ENCODE measurements around the gene SPN. TPM values are rescaled to one million over a fixed set of nuclear protein-coding genes. Genes with fewer than 3 reads are reported as not detected.
A peak's percentile ranks its signal among the peaks of the same experiment; 100 is the strongest.
"Not testable (repeated sequence)": the region's sequence is repeated elsewhere in the genome, so short reads cannot be mapped to it uniquely, and the experiment has no call there.

The SPN gene, protein sequence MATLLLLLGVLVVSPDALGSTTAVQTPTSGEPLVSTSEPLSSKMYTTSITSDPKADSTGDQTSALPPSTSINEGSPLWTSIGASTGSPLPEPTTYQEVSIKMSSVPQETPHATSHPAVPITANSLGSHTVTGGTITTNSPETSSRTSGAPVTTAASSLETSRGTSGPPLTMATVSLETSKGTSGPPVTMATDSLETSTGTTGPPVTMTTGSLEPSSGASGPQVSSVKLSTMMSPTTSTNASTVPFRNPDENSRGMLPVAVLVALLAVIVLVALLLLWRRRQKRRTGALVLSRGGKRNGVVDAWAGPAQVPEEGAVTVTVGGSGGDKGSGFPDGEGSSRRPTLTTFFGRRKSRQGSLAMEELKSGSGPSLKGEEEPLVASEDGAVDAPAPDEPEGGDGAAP
- 1 to 10 TPM; 1.4 to 3.7 TPM for total RNA-seq
- long read RNA-seq, partial matches to known transcripts, result 0 of 1 reads
- long read RNA-seq, other reads (novel, unspliced or antisense), result 0 of 1 reads

DNA sequence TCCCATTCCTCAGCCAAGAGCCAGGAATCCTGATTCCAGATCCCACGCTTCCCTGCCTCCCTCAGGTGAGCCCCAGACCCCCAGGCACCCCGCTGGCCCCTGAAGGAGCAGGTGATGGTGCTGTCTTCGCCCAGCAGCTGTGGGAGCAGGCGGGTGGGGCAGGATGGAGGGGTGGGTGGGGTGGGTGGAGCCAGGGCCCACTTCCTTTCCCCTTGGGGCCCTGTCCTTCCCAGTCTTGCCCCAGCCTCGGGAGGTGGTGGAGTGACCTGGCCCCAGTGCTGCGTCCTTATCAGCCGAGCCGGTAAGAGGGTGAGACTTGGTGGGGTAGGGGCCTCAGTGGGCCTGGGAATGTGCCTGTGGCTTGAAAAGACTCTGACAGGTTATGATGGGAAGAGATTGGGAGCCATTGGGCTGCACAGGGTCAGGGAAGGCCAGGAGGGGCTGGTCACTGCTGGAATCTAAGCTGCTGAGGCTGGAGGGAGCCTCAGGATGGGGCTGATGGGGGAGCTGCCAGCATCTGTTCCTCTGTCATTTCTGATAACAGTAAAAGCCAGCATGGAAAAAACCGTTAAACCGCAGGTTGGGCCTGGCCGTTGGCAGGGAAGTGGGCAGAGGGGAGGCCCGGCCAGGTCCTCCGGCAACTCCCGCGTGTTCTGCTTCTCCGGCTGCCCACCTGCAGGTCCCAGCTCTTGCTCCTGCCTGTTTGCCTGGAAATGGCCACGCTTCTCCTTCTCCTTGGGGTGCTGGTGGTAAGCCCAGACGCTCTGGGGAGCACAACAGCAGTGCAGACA is at the start of gene SPN:
TSS of gene SPN (plus strand) at position 232 of the 791 bp plus-strand sequence. CDS start at position 714, 482 bp downstream.
- intact Hi-C loops (cut with DNase I), result no loop called here
- no peak for DNase-seq
- ATAC-seq, result peak in 1 of 2 donors; percentile 34

DNA sequence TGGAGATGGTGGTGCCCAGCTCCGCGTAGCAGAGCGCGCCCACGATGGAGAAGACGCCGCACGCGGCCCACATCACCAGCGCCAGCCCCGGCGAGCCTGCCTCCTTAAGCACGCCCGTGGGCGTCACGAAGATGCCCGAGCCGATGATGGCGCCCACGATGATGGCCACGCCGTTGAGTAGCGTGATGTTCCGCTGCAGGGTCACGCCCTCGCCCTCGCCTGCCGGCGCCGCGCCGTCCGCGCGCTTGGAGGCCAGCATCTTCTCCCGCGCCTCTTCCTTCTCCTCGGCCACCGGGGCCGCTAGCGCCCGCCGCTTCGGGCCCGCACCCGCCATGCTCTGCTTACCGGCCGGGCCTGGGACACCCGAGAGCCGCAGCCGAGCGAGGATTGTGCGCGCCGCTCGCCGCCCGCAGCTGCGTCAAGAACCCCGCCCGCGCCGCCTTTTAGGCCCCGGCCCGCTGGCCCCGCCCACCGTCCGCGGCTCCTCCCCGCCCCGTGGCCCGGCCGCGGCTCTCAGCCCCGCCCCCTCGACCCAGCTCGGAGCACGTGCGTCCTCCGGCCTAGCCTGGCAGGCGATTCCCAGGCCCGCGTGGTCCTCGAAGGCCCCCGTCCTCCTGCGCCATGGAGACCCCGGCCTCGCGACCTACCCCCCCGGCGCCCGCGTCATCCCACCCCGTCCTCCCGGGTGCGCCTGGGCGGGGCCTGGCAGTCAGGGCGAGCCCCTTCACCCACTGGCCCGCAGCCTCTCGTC is 49.6 kb upstream of the SPN start:
- peak; percentile 87 to 89 for ATAC-seq
- peak; percentile 89 for DNase-seq
- intact Hi-C loops (cut with DNase I), result not testable (repeated sequence)

DNA sequence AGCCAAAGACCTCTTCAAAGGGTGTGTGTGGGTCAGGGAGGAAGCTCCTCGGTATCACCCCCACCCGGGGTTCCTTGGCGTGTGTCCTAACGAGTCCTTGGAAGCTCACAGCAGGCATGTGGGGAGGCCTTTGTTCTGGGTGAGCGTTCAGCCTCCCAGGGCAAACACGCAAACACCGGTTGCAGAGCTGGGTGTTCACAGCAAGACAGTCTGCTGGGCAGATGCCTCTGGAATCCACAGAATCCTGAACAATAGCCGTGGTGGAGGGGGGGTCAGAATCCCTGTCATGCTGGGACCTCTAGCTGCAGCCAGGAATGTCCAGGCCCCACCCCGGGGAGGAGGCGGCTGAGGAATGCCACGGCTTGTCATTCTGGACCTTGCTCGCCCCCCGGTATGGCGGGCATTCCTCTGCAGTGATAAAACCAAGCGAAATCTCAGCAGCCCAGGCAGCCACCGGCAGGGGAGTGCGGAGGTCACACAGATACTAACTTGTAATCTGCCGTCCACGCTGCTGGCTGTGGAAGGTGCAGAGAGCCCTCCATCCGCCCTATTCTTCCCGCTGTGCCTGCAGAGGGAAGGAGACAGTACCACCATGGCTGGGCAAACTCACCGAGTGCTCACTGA is 48.2 kb upstream of the SPN start:
- DNase-seq; intact Hi-C loops (cut with DNase I): not testable (repeated sequence)
- peak in 1 of 2 donors; percentile 1 for ATAC-seq

DNA sequence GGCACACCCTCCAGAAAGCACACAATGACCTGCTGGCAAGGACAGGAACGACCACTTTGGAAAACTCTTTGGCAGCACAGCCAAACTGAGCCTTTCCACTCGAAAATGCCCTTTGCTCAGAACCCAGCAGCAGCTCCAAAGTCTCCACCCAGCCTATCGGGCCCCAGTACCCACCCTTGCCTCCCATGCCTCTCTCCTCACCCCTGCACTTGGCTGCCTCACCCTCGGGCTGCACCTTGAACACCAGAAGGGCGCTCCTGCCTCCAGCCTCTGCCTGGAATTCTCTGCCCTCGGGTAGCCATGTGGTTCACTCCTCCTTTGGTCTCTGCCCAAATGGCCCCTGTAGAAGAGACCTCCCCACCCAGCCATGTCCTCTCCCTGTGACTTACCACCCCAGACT is 46.9 kb upstream of the SPN start:
- ATAC-seq; DNase-seq; intact Hi-C loops (cut with DNase I): not testable (repeated sequence)

DNA sequence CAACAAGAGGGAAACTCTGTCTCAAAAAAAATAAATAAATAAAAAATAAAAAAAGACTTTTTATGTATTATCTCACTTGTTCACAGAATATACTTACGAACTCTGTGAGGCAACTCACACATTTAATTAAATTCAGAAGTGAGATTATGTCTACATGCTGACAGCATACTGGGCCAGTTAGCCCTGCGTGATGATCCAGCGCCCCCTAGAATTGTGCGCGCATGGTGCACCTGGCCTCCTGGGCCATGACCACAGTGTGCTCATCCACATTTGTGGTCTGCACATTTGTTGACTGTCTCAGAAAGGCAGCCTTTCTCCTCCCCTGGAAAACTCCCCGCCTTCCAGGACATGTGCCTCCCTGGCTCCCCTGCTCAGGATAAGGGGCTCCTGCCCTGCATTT is 42.5 kb upstream of the SPN start:
- intact Hi-C loops (cut with DNase I); ATAC-seq; DNase-seq: not testable (repeated sequence)

DNA sequence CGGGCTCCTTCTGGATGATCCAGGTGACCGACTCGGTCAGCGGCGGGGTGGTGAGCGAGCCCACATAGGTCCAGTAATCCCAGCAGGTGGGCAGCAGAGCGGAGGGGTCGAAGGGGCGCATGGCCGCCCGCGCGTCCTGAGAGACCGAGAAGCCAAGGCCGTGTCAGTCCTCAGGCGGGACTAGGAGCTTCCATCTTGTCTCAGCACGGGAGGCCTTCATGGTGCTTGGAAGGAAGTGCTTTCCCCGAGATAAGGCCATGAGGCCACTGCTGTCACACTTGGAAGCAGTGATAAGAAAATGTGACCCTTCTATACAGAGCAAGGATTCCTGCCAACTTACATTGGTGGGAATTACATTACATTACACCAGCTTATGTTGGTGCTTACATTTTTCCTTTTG is 40.3 kb upstream of the SPN start:
- intact Hi-C loops (cut with DNase I); ATAC-seq; DNase-seq: not testable (repeated sequence)

DNA sequence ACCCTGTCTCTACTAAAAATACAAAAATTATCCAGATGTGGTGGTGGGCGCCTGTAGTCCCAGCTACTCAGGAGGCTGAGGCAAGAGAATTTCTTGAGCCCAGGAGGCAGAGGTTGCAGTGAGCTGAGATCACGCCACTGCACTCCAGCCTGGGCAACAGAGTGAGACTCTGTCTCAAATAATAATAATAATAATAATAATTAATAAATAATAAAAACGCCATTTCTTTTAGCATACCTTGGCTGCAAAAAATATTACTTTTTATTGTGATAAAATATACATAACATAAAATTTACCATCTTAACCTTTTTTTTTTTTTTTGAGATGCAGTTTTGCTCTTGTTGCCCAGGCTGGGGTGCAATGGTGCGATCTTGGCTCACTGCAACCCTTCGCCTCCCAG is 39.8 kb upstream of the SPN start:
- intact Hi-C loops (cut with DNase I); ATAC-seq; DNase-seq: not testable (repeated sequence)

DNA sequence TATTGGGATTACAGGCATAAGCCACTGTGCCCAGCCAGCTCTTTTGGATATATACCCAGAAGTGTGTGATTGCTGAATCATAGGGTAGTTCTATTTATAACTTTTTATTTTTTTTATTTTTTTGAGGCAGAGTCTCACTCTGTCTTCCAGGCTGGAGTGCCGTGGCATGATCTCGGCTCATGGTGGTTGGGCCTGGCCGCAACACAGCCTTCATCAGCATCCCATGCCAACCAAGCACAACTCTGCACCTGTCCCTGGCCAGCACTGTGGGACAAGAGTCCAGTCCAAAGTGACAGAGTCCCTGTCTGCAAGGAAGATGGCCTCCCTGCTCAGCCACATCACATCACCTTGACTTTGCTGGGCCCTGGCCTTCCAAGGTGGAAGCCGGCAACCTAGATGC is 37.9 kb upstream of the SPN start:
- ATAC-seq, result peak; percentile 74 to 76
- DNase-seq; intact Hi-C loops (cut with DNase I): not testable (repeated sequence)

DNA sequence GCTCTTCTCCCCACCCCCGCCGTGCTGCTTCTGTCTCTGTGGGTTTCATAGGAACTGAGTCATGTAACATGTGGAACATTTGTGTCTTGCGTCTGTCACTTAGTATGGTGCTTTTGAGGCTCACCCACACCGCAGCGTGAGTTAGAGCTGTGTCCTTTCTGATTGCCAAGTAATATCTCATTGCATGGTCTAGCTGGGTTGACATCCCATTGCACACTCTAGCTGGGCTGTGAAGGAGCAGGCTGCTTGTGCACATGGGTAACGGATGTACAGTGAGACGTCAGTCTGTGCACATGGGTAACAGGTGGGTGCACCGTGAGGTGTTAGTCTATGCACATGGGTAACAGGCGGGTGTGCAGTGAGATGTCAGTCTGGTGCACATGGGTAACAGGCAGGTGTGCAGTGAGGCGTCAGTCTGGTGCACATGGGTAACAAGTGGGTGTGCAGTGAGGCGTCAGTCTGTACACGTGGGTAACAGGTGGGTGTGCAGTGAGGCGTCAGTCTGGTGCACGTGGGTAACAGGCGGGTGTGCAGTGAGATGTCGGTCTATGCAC is 36.2 kb upstream of the SPN start:
- DNase-seq; intact Hi-C loops (cut with DNase I): not testable (repeated sequence)
- ATAC-seq, result peak; percentile 29 to 64

DNA sequence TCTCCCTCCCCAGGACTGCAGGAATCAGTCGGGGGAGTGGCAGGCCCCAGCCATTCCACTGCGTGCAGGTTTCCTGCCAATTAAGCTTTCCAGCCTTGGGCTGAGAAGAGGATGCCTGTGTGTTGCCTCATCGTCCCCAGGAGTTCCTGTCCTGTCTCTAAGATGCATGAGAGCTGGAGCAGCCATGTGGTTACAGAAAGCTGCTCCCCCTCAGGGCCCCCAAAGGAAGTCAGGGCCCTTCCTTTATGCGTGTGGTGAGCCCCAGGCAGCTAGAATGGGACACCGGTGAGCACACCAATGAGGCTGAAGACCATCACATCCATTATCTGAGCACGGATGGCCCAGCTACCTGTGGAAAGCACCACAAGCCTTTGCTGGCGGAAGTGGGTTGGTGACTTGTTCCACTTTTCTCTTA is 35.4 kb upstream of the SPN start:
- intact Hi-C loops (cut with DNase I); DNase-seq; ATAC-seq: not testable (repeated sequence)

DNA sequence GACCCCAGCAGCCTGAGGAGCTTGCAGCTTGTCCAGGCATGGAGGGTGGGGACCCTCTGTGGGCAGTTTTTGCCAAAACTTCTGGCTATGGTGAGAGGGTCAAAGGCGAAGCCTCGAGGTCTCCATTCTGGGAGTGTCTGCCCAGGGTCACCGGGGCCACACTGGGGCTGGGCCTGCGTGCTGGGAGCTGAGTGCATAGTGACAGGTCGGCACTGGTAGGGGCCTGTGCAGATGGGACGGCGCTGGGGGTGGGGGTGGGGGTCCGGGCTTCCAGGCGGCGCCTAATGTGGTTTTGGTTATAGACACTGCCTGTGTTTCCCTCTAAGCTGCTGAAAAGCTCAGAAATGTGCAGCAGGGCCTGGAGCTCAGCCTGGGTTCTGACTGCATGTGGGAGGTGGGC is 34.3 kb upstream of the SPN start:
- ATAC-seq; intact Hi-C loops (cut with DNase I); DNase-seq: not testable (repeated sequence)

DNA sequence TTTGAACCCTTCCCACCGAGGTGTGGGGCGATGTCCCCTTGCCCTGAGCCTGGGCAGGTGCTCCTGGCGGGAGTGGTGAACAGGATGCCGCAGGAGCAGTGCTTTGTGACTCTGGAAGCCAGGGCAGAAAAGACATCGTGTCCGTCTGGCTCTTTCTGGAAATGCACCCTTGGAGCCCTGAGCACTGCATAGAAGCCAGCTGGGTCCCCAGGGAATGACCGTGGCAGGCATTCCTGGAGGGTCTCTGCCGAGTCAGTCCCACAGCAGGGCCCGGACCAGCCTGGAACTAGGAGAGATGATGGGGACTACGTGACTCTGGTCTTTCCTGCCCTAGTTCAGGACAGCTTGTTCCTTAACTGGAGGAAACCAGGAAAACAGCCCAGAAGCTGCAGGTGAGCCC is 33.7 kb upstream of the SPN start:
- intact Hi-C loops (cut with DNase I); DNase-seq; ATAC-seq: not testable (repeated sequence)

DNA sequence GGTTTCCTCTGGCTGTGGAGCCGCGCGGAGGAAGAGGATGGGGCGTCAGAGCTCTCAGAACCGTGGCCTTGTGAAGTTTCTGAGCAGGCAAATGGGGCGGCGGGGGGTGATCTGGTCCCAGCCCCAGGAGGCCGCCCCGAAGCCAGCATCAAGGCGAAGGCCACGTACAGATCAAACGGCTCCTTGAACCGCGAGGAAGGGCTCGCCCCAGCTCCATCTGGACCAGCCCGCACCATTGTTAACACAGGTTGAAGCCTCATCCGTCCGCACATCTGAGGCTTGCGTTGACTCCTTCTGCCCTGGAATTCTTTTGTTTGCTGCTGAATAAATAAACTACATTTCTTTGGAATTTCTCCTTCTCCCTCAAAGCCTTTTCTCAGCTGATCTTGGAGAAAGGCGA is 31.4 kb upstream of the SPN start:
- ATAC-seq; DNase-seq; intact Hi-C loops (cut with DNase I): not testable (repeated sequence)

DNA sequence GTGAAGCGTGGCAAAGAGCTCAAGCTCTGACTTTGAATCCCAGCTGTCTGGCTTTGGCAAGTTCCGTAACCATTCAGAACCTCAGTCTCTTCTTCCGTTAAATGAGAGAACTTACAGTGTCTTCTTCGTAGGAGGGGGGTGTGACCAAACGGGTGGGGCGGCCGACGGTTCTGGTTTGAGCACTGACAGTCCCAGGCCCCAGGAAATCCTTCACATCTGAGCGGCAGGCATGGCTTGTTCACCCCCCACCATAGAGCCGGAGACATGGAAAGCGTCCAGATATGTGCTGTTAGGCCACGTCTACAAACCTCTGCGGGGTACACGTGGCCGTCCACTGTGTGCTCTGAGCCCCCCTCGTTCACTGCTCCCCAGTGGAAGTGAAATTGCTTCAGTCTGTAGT is 27.1 kb upstream of the SPN start:
- intact Hi-C loops (cut with DNase I); DNase-seq; ATAC-seq: not testable (repeated sequence)

DNA sequence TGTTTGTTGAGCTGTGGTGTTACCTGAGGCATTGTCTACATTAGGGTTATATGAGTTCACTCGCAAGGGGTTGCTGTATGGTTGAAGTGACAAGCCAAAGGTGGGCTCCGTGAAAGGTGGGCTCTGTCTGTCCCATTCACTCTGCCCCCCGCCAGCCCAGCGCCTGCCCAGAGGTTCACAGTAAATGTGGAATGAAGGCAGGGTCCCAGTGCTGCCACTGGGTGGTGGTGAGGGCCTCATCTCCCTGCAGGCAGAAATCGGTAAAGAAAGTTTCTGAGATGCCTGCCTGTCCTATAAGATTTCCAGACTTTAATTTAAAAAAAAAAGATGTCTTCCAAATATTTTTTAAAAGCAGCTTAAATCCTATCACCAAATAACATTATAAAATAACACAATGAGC is 26.7 kb upstream of the SPN start:
- DNase-seq; intact Hi-C loops (cut with DNase I); ATAC-seq: not testable (repeated sequence)

DNA sequence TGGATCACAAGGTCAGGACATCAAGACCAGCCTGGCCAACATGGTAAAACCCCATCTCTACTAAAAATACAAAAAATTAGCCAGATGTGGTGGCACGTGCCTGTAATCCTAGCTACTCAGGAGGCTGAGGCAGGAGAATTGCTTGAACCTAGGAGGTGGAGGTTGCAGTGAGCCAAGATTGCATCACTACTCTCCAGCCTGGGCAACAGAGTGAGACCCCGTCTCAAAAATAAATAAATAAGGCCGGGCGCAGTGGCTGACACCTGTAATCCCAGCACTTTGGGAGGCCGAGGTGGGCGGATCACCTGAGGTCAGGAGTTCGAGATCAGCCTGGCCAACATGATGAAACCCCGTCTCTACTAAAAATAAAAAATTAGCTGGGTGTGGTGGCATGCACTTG is 24.3 kb upstream of the SPN start:
- ATAC-seq; intact Hi-C loops (cut with DNase I); DNase-seq: not testable (repeated sequence)

DNA sequence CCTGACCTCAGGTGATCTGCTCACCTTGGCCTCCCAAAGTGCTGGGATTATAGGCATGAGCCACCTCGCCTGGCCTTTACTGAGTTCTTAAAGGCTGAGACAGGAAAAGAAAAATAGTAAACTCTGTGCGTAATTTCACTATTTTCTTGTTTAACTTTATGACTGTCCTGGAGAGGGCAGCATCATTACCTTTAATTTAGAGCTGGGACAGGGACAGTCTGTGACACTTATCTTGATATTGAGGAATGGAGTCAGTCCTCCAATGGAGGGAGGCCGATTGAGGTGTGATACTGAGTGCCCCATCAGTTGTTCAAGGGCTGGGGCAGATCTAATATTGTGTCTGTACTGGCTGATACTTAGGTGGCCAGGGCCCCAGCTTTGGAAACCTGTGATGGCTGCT is 21.5 kb upstream of the SPN start:
- intact Hi-C loops (cut with DNase I), result no loop called here
- ATAC-seq, result no peak
- no peak for DNase-seq

DNA sequence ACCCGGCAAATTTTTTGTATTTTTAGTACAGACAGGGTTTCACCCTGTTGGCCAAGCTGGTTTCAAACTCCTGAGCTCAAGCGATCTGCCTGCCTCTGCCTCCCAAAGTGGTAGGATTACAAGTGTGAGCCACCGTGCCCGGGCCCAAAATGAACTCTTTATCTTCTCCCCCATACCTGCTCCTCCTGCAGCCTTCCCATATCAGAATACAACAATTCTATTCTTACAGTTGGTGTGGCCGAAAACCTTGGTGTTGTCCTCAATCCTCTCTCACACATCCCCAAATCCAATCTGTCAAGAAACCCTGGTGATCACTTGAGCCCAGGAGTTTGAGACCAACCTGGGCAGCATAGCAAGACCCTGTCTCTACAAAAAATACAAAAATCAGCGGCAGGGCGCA is 19.5 kb upstream of the SPN start:
- no peak for ATAC-seq
- intact Hi-C loops (cut with DNase I), result no loop called here
- no peak for DNase-seq
